NK-92 treated with Interleukin-12 subunit alpha and Interleukin-12 subunit beta, amount 100 ng/mL, for 24 hours (cell line): ENCODE results near the gene TUBGCP3.

ENCODE experiments used
- DNase-seq: peaks from one replicate; lab custom pipeline; 2025; lab: John Stamatoyannopoulos, UW

Gene TUBGCP3

GRCh38 chr13:112438515-112438914, 149.4 kb downstream of the TUBGCP3 start:
- DNase-seq = no peak

DNA sequence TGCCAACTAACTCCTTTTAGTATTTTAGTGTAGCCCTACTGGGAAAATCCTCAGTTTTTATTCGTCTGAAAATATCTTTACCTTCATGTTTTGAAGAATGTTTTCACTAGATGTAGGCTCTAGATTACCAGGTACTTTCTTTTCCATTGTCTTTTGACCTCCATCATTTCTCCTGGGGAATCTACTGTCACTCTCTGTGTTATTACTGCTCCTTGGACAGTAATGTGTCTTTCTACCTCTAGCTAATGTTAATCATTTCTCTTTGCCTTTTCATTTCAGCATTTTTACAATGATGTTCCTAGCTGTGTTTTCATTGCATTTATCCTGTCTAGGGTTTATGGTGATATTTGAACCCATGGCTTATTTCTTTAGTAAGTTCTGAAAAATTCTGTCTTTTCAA, 149.9 kb downstream of the TUBGCP3 start:
- DNase-seq = no peak

DNA sequence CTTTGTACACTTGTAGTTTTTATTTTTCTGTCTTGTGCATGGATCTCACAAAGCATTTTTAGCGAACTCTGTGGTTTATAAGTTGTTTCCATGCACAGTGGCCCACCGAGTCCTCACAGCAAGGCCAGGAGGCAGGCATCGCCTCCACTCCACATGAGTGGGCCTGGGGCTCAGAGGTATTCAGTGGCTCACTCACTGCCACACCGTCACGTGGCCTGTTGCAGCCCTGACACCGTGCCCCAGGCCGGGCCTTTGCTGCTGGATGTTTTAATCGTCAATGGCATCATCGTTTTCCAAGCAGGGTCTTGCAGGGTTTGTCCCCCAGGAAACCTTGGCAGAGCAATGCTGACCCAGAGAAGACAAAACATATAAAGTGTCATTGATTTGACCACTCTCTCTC, 152.0 kb downstream of the TUBGCP3 start:
- no peak for DNase-seq
